CD4-positive, CD25-positive, alpha-beta regulatory T cell (primary cell): ENCODE data around the gene SYVN1. TPM values are rescaled to one million over a fixed set of nuclear protein-coding genes. Genes with fewer than 3 reads are reported as not detected.
"Not testable (repeated sequence)": the region's sequence is repeated elsewhere in the genome, so short reads cannot be mapped to it uniquely, and the experiment has no call there.

Experiments
- ATAC-seq, 2 donors: fragments of 150-1000 bp; cut with Tn5 transposase; one replicate each; pipeline ENCODE4 v1.10.0; 2021; ENCODE audit warnings: low read depth in 2 of 2, moderate number of reproducible peaks in 2 of 2, moderate library complexity in 1 of 2
- DNase-seq, 3 donors: peaks; one replicate each; pipeline versions ENCODE4 v3.0.0 to v3.0.0-alpha.2; 2012 to 2022; ENCODE audit warnings: mixed read lengths in 1 of 3
- H3K27ac ChIP-seq: one replicate; pipeline ENCODE4 v1.7.0; 2013; ENCODE audit warnings: mild to moderate bottlenecking, low read length; ENCODE audit not compliant: insufficient read depth, poor library complexity, severe bottlenecking
- H3K27me3 ChIP-seq: one replicate; pipeline ENCODE4 v1.7.0; 2013; ENCODE audit warnings: low read length; ENCODE audit not compliant: control insufficient read depth, insufficient read depth
- H3K36me3 ChIP-seq: one replicate; pipeline ENCODE4 v1.7.0; 2013; ENCODE audit warnings: mild to moderate bottlenecking, low read length, moderate library complexity; ENCODE audit not compliant: control insufficient read depth, insufficient read depth
- H3K4me1 ChIP-seq: 2 replicates; pipeline ENCODE4 v1.7.0; 2013; ENCODE audit warnings: mild to moderate bottlenecking, low read length; ENCODE audit not compliant: insufficient read depth, control insufficient read depth, poor library complexity, severe bottlenecking
- H3K4me3 ChIP-seq: one replicate; pipeline ENCODE4 v1.7.0; 2013; ENCODE audit warnings: low read depth, mild to moderate bottlenecking, low read length, moderate library complexity
- H3K9me3 ChIP-seq, 2 experiments: 1 replicate in 1 of 2; 2 replicates in 1 of 2; pipeline ENCODE4 v1.7.0; 2013; ENCODE audit warnings: low read length in 2 of 2, mild to moderate bottlenecking in 1 of 2, moderate library complexity in 1 of 2; ENCODE audit not compliant: control insufficient read depth in 2 of 2
- H3K27ac Mint-ChIP-seq, 3 donors: one replicate each; pipeline ENCODE4 v1.8.0; 2020 to 2022; ENCODE audit warnings: mild to moderate bottlenecking in 3 of 3, mixed read lengths in 3 of 3, moderate library complexity in 2 of 3
- H3K27me3 Mint-ChIP-seq: one replicate; pipeline ENCODE4 v1.8.0; 2022; ENCODE audit warnings: mild to moderate bottlenecking, mixed read lengths
- H3K36me3 Mint-ChIP-seq: one replicate; pipeline ENCODE4 v1.8.0; 2020; ENCODE audit warnings: mixed read lengths
- H3K4me1 Mint-ChIP-seq, 4 donors: one replicate each; pipeline ENCODE4 v1.8.0; 2020 to 2022; ENCODE audit warnings: mixed read lengths in 4 of 4, mild to moderate bottlenecking in 1 of 4
- H3K4me3 Mint-ChIP-seq, 4 donors: one replicate each; pipeline ENCODE4 v1.8.0; 2020 to 2022; ENCODE audit warnings: mild to moderate bottlenecking in 4 of 4, mixed read lengths in 4 of 4, moderate library complexity in 3 of 4
- H3K9me3 Mint-ChIP-seq, 7 donors: one replicate each; pipeline ENCODE4 v1.8.0; 2020 to 2022; ENCODE audit warnings: mixed read lengths in 7 of 7, mild to moderate bottlenecking in 3 of 7, moderate library complexity in 2 of 7
- polyA plus RNA-seq, 4 donors: library from polyadenylated mRNA; unstranded; fragments of 300-500 nt; fragmentation: Illumina TruSeq; gene quantifications; one replicate each; pipeline ENCODE4 v1.2.3, GENCODE V29; 2021
- total RNA-seq: library from RNA; stranded (reverse); gene quantifications from one replicate; pipeline ENCODE4 v1.2.3, GENCODE V29; 2022

The SYVN1 gene
- total and polyA plus RNA-seq, 5 donors from 2014 or later: 6.2 to 66.3 (median 7.5) TPM

- Histone ChIP-seq H3K9me3 (no peaks in the 10 kb centered on the region), H3K4me3 (peak overlapping the region; percentile 98), H3K27me3 (no peaks in the 10 kb centered on the region), H3K4me1 (peaks cover 37% of the 10 kb centered on the region), H3K27ac (peak overlapping the region; percentile 96), H3K36me3 (peaks cover 52% of the 10 kb centered on the region)
- H3K4me3 Mint-ChIP-seq: peak overlapping the region; percentile 95 to 99 (median 96)
- DNase-seq: peak in 2 of 3 donors; percentile 18 to 50
- peak overlapping the region; percentile 99 to 100 (median 100) for H3K27ac Mint-ChIP-seq
- peaks cover 10 to 61% (median 28%) of the 10 kb centered on the region in 4 donors for H3K4me1 Mint-ChIP-seq
- H3K9me3 Mint-ChIP-seq: peaks cover 0 to 1% (median 0%) of the 10 kb centered on the region in 7 donors
- peaks cover 37% of the 10 kb centered on the region for H3K36me3 Mint-ChIP-seq
- ATAC-seq: no peak
- H3K27me3 Mint-ChIP-seq: peaks cover 5% of the 10 kb centered on the region
Measured at GRCh38 chr11:65121447-65121864, 12.9 kb downstream of the SYVN1 start.

- no peak for ATAC-seq
- Histone ChIP-seq H3K36me3 (peaks cover 45% of the 10 kb centered on the region), H3K9me3 (no peaks in the 10 kb centered on the region), H3K4me3 (peak overlapping the region; percentile 98), H3K27me3 (no peaks in the 10 kb centered on the region), H3K27ac (peak overlapping the region; percentile 96), H3K4me1 (peaks cover 43% of the 10 kb centered on the region)
- Mint-ChIP-seq H3K4me3 (peak overlapping the region; percentile 95 to 99 (median 96)), H3K4me1 (peaks cover 10 to 66% (median 28%) of the 10 kb centered on the region in 4 donors), H3K9me3 (peaks cover 0 to 1% (median 0%) of the 10 kb centered on the region in 7 donors), H3K27ac (peak overlapping the region; percentile 48 to 100 (median 99)), H3K36me3 (peaks cover 35% of the 10 kb centered on the region), H3K27me3 (peaks cover 5% of the 10 kb centered on the region)
- DNase-seq: no peak
Measured at GRCh38 chr11:65120831-65121230, 13.5 kb downstream of the SYVN1 start.

- ATAC-seq: no peak
- H3K4me3 Mint-ChIP-seq: peak overlapping the region; percentile 43 to 99 (median 56)
- H3K9me3 Mint-ChIP-seq: peaks cover 0 to 1% (median 0%) of the 10 kb centered on the region in 7 donors
- peaks cover 43% of the 10 kb centered on the region for H3K4me1 ChIP-seq
- H3K4me1 Mint-ChIP-seq: peaks cover 10 to 71% (median 28%) of the 10 kb centered on the region in 4 donors
- no peak overlapping the region for H3K4me3 ChIP-seq
- peak overlapping the region in 2 of 3 donors; percentile 54 to 81 for H3K27ac Mint-ChIP-seq
- no peaks in the 10 kb centered on the region for H3K9me3 ChIP-seq
- H3K27me3 Mint-ChIP-seq: peaks cover 5% of the 10 kb centered on the region
- DNase-seq: no peak
- H3K36me3 Mint-ChIP-seq: peaks cover 35% of the 10 kb centered on the region
- H3K36me3 ChIP-seq: peaks cover 34% of the 10 kb centered on the region
- peak overlapping the region; percentile 96 for H3K27ac ChIP-seq
- no peaks in the 10 kb centered on the region for H3K27me3 ChIP-seq
Measured at GRCh38 chr11:65119670-65119995, 14.7 kb downstream of the SYVN1 start.

GRCh38 chr11:65118891-65119669, 15.2 kb downstream of the SYVN1 start:
- not testable (repeated sequence) for H3K9me3 Mint-ChIP-seq, H3K9me3 ChIP-seq, H3K4me3 Mint-ChIP-seq, DNase-seq, H3K27me3 ChIP-seq, H3K27me3 Mint-ChIP-seq, H3K4me3 ChIP-seq, ATAC-seq
- Histone ChIP-seq H3K27ac (peak overlapping the region; percentile 96), H3K4me1 (peaks cover 43% of the 10 kb centered on the region), H3K36me3 (peaks cover 29% of the 10 kb centered on the region)
- peaks cover 35% of the 10 kb centered on the region for H3K36me3 Mint-ChIP-seq
- peaks cover 9 to 70% (median 26%) of the 10 kb centered on the region in 4 donors for H3K4me1 Mint-ChIP-seq
- H3K27ac Mint-ChIP-seq: peak overlapping the region in 2 of 3 donors; percentile 94 to 95

- peaks cover 35% of the 10 kb centered on the region for H3K36me3 Mint-ChIP-seq
- Histone ChIP-seq H3K4me1 (peaks cover 48% of the 10 kb centered on the region), H3K4me3 (no peak overlapping the region), H3K9me3 (no peaks in the 10 kb centered on the region), H3K27me3 (no peaks in the 10 kb centered on the region), H3K36me3 (peaks cover 28% of the 10 kb centered on the region), H3K27ac (peak overlapping the region; percentile 96)
- peak overlapping the region; percentile 92 to 95 (median 94) for H3K27ac Mint-ChIP-seq
- H3K4me1 Mint-ChIP-seq: peaks cover 10 to 71% (median 29%) of the 10 kb centered on the region in 4 donors
- H3K4me3 Mint-ChIP-seq: peak overlapping the region; percentile 90 to 94 (median 92)
- ATAC-seq: no peak
- DNase-seq: no peak
- peaks cover 0 to 1% (median 0%) of the 10 kb centered on the region in 7 donors for H3K9me3 Mint-ChIP-seq
- peaks cover 5% of the 10 kb centered on the region for H3K27me3 Mint-ChIP-seq
Measured at GRCh38 chr11:65118097-65118837, 16.1 kb downstream of the SYVN1 start.

GRCh38 chr11:65117206-65118096, 16.9 kb downstream of the SYVN1 start, which contains the start of gene ZNHIT2:
Gene ZNHIT2 (minus strand): TSS chr11:65117701. CDS start chr11:65117653, 48 bp downstream.
- peaks cover 35% of the 10 kb centered on the region for H3K36me3 Mint-ChIP-seq
- DNase-seq (peak; percentile 99 to 100 (median 100)), ATAC-seq (peak; percentile 71 to 74)
- Histone ChIP-seq H3K27ac (peak within 1 kb of the TSS; percentile 96), H3K36me3 (peaks cover 28% of the 10 kb centered on the region), H3K9me3 (no peaks in the 10 kb centered on the region), H3K4me3 (peak within 1 kb of the TSS; percentile 41), H3K4me1 (peaks cover 48% of the 10 kb centered on the region), H3K27me3 (no peaks in the 10 kb centered on the region)
- peaks cover 5% of the 10 kb centered on the region for H3K27me3 Mint-ChIP-seq
- H3K4me1 Mint-ChIP-seq: peaks cover 10 to 70% (median 27%) of the 10 kb centered on the region in 4 donors
- H3K27ac Mint-ChIP-seq: peak within 1 kb of the TSS; percentile 92 to 97 (median 95)
- H3K4me3 Mint-ChIP-seq: peak within 1 kb of the TSS; percentile 90 to 96 (median 92)
- peaks cover 0 to 1% (median 0%) of the 10 kb centered on the region in 7 donors for H3K9me3 Mint-ChIP-seq
